ENCODE results near the gene ZNF74. TPM values are rescaled to one million over a fixed set of nuclear protein-coding genes. Genes with fewer than 3 reads are reported as not detected.

Gene ZNF74
- polyA plus RNA-seq, 2 of the 4 experiments (the other 2 are of a cell fraction) = 4.3 to 7.4 TPM

DNA sequence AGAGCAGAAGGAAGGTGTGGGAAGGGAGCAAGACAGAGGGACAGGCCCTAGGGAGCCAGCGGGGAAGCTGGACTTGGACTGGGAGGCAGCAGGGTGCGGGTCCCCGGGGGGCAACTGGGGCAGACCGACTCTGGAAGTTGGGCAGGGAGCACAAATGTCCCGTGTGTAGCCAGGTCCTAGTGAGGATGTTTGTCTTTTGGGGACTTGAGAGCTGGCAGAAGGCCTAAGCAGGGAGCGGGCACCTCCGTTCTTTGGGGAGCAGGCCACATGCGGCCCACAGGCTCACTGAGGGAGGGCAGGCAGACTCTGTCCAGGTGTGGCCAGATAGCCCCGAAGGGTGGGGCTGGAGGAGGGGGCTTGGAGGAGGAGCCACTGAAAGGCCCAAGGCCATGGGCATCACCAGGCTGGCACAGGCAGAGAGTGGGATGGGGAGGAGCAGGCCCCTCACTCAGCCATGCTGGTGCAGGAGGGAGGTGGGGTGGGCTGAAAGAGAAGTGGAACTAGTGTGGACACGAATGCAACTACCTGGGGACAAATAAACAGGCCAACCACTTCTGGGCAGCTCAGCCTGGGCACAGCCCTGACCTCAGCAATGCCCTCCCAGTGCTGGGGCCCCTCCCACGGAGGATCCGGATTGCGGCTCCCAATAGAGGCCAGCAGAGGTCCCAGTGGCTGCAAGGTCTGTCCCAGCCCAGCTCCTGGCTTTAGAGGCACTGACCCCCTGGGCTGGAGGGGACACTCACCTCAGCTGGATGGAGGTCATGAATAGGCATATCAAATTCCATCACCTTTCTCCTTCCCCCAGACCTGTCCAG lies 44.9 kb downstream of the ZNF74 start (continued):
- TF ChIP-seq, protein P1, sequence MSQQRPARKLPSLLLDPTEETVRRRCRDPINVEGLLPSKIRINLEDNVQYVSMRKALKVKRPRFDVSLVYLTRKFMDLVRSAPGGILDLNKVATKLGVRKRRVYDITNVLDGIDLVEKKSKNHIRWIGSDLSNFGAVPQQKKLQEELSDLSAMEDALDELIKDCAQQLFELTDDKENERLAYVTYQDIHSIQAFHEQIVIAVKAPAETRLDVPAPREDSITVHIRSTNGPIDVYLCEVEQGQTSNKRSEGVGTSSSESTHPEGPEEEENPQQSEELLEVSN (IDR thresholded peaks at IDR 0.05; ENCODE audit: borderline replicate concordance, low read depth) = no peak

DNA sequence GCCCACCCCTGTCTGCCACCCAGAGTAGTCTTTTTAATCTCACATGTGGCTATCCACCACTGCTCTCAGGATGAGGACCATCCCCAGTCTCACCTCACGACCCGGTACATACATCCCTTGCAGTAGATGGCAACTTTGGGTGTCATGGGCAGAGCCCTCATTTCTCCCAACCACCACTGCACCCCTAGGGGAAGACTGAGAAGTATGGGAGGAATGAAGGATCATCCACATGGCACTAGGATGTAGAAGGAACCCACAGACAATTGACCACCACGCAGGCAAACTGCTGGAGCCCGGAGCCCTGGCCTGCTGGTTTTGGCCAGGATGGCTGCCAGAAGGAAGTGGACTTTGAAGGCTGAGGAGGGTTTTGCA lies 45.6 kb downstream of the ZNF74 start:
- DNase-seq (ENCODE audit: low read depth in 1 of 2, low spot score in 1 of 2) (no peak), ATAC-seq (no peak), FAIRE-seq (no peak)
- no peak overlapping the region for H3K4me3 ChIP-seq
- H3K4me2 ChIP-seq = no peak overlapping the region
- 88% methylated on average over 3 of the region's 4 CpGs for WGBS (ENCODE audit: missing lambda C conversion rate)
- ChIA-PET CTCF (interaction anchor here (1.0 to 1.3 kb wide), 2 partner anchors 14 to 33 kb away, joined by 3 to 4 read pairs; no protein-coding TSS in a partner anchor), POLR2A (no interaction called here)
- H3K4me1 ChIP-seq = no peaks in the 10 kb centered on the region
- H3K27ac ChIP-seq = no peak overlapping the region
- no peaks in the 10 kb centered on the region for H3K9me3 ChIP-seq
- TF ChIP-seq CEBPB (IDR thresholded peaks at IDR 0.05) = no peak
- no peak for TF ChIP-seq FOSL2 (IDR thresholded peaks at IDR 0.05)
- TF ChIP-seq FOSL2 (CRISPR knock-in tag; IDR thresholded peaks at IDR 0.05) = no peak
- no peak for TF ChIP-seq SREBF2 (IDR thresholded peaks at IDR 0.05)
- TF ChIP-seq, protein P2, sequence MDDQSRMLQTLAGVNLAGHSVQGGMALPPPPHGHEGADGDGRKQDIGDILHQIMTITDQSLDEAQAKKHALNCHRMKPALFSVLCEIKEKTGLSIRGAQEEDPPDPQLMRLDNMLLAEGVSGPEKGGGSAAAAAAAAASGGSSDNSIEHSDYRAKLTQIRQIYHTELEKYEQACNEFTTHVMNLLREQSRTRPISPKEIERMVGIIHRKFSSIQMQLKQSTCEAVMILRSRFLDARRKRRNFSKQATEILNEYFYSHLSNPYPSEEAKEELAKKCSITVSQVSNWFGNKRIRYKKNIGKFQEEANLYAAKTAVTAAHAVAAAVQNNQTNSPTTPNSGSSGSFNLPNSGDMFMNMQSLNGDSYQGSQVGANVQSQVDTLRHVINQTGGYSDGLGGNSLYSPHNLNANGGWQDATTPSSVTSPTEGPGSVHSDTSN (IDR thresholded peaks at IDR 0.05) = no peak
- TF ChIP-seq EHF (CRISPR knock-in tag; IDR thresholded peaks at IDR 0.05) = no peak
- no peak for TF ChIP-seq ZSCAN20 (CRISPR knock-in tag; IDR thresholded peaks at IDR 0.05)
- no peak for TF ChIP-seq RNF2 (IDR thresholded peaks at IDR 0.05; ENCODE audit: borderline replicate concordance, low read depth)
- no peak for TF ChIP-seq CBX8 (IDR thresholded peaks at IDR 0.05)
- no peak for TF ChIP-seq HOXB13 (CRISPR knock-in tag; IDR thresholded peaks at IDR 0.05; ENCODE audit: low read depth)
- TF ChIP-seq ZC3H11A (IDR thresholded peaks at IDR 0.05) = no peak
- TF ChIP-seq RCOR1 (IDR thresholded peaks at IDR 0.05; ENCODE audit: low read depth, low read length) = no peak
- no peak for TF ChIP-seq BHLHE40 (IDR thresholded peaks at IDR 0.05; ENCODE audit: low read depth, low read length)
- TF ChIP-seq HOXA7 (CRISPR knock-in tag; IDR thresholded peaks at IDR 0.05) = no peak
- no peak for TF ChIP-seq RARB (CRISPR knock-in tag; IDR thresholded peaks at IDR 0.05)
- no peak for TF ChIP-seq EHMT2 (IDR thresholded peaks at IDR 0.05; ENCODE audit: low read depth)
- no peak for TF ChIP-seq CHD2 (IDR thresholded peaks at IDR 0.05; ENCODE audit: low read length, partially characterized antibody)
- no peak for TF ChIP-seq CHD4 (IDR thresholded peaks at IDR 0.05; ENCODE audit: borderline replicate concordance)
- no peak for TF ChIP-seq KDM5A (IDR thresholded peaks at IDR 0.05)
- no peak for TF ChIP-seq EP300 (IDR thresholded peaks at IDR 0.05)

DNA sequence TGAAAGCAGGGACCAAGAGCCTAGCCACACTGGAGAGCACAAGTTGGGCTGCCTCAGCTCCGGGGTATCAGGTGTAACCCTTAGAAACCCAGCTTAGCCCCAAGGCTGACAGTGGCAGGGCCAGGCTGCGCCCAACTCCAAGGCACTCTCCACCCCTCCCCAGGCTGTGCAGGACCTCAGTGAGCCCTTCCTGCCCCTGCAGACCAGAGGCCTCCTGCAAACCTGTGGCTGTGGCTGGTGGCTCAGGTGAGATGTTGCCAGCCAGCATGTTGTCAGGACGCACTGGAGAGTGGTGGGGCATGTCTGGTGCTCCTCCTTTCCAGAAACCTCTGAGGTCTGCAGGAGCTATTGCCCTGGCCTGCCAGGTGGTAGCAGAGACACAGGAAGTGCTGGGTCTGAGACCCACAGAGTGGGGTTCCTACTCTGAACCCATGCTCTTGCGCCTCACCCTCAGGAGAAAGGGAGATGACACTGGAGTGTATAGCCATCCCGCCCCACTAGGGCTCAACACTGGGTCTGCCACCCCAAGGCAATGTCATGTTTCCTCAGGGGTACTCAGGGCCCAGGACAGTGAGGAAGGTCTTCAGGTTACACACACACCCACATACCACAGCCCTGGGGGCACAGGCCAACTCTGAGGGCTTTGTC lies 46.1 kb downstream of the ZNF74 start:
- no peak for DNase-seq (ENCODE audit: low read depth in 1 of 2, low spot score in 1 of 2)
- FAIRE-seq = no peak
- no peaks in the 10 kb centered on the region for H3K4me1 ChIP-seq
- no peak overlapping the region for H3K4me3 ChIP-seq
- H3K27ac ChIP-seq = no peak overlapping the region
- ChIA-PET CTCF (interaction anchor here (1.3 kb wide), 1 partner anchor 14 kb away, joined by 4 read pairs; no protein-coding TSS in a partner anchor), POLR2A (no interaction called here)
- no peak for ATAC-seq
- H3K4me2 ChIP-seq = no peak overlapping the region
- WGBS (ENCODE audit: missing lambda C conversion rate) = 93% methylated on average over 2 of the region's 5 CpGs
- no peak for TF ChIP-seq ZSCAN20 (CRISPR knock-in tag; IDR thresholded peaks at IDR 0.05)
- TF ChIP-seq FOXS1 (CRISPR knock-in tag; IDR thresholded peaks at IDR 0.05) = no peak
- no peaks in the 10 kb centered on the region for H3K9me3 ChIP-seq
